HG03571 (cell line): ENCODE results near the gene ZNF281.
A peak's percentile ranks its signal among the peaks of the same experiment; 100 is the strongest.
"Not testable (repeated sequence)": the region's sequence is repeated elsewhere in the genome, so short reads cannot be mapped to it uniquely, and the experiment has no call there.

ENCODE experiments used
- ATAC-seq: cut with Tn5 transposase; IDR thresholded peaks from one replicate; pipeline ENCODE4 v1.9.1; 2021; ENCODE audit not compliant: unreplicated experiment

ZNF281 gene

DNA sequence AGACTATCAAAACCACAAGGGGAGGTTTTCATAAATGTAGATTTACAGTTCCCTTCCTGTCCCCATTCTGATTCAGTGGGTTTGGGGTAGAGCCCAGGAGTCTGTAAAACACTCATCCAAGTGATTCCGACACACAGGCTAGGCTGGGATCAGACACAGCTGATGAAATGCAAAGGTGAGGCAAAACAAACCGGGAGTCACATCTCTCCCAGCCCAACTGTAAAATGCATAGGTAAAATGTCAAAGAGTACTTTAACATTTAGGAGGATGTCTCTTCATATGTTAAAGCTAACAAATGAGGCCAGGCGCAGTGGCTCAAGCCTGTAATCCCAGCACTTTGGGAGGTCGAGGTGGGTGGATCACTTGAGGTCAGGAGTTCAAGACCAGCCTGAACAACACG is 45.0 kb downstream of the ZNF281 start:
- ATAC-seq: no peak

DNA sequence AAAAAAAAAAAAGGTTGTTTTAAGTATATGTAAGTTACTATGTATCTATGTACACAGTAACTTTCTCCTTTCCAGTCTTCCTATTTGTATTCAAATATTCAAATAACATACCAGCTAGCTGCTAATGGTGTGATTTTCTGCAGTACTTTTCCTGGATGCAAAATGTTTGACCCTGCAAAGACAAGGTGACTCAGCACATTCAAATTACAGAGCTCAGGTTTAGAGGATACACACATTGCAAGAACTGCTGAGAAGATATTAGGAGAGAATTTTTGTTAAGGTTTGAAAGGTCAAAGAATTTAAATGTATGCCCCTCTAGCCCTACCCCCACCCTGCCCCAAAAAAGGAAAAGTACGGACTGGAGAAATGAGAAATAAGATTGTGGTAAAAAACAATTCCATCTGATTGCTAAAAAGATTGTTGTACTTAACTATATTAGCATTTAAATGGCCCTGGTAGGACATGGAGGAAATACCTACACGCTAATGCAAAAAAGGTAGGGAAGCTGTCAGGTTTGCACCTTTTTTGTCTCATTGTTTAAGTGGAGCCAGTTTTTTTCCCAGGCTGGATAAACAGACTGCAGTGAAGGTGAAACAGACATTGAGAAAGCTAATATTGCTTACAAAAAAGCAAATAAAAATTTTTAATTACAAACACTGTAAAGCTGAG is 45.6 kb downstream of the ZNF281 start:
- ATAC-seq: no peak

- peak; percentile 64 for ATAC-seq
Measured at GRCh38 chr1:200363264-200363933, 46.4 kb downstream of the ZNF281 start.

GRCh38 chr1:200362421-200362820 is 47.4 kb downstream of the ZNF281 start:
- ATAC-seq: no peak

DNA sequence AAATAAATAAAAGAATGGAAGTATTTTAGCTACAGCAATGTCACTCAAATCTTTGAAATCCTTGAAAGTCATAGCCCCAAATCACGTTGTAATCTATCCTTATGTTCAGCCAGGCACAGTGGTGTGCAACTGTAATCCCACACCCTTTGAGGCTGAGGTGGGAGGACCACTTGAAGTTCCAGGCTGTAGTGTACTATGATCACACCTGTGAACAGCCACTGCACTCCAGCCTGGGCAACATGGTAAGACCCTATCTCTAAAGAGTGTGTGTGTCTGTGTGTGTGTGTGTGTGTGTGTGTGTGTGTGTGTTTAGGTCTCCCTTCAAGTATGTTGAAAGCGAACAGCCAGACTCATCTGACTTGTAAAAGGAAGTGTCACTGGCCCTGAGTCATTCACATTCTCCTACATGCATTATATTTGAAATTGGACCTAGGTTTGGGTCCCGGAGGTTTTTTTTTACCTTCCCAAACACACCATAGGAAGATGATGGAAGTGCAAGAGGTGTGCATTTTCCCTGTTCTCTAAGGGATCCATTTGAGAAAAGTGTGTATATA is 50.1 kb downstream of the ZNF281 start:
- ATAC-seq: no peak

DNA sequence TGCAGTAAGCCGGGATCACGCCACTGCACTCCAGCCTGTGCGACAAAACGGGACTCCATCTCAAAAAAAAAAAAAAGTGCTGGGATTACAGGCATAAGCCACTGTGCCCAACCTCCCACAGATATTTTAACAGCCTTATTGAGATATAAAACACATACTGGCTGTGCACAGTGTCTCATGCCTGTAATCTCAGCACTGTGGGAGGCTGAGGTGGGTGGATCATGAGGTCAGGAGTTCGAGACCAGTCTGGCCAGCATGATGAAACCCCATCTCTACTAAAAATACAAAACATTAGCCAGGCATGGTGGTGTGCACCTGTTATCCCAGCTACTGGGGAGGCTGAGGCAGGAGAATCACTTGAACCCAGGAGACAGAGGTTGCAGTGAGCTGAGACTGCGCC is 51.9 kb downstream of the ZNF281 start:
- not testable (repeated sequence) for ATAC-seq

DNA sequence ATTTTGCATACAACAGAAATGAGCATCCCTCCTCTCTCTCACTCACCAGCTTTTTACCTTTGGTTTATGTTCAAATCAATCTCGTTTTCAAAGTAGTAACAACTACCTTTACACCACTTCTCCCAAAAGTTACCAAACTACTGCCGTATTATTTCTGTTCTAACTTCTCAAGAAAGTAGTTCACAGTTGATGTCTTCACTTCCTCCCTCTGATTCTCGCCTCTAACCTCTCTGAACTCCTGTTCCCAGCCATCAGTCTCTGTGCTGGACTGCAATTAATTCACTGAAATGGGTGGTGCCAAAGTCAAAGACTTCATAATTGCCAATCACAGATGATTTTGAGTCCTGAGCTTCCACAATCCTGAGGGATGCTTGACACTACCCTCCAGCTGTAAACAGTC is 54.0 kb downstream of the ZNF281 start:
- ATAC-seq: no peak
